Uterus (tissue), 4 donors: ENCODE data around the gene CRK. TPM values are rescaled to one million over a fixed set of nuclear protein-coding genes. Genes with fewer than 3 reads are reported as not detected.

ENCODE experiments used
- total RNA-seq, 4 donors: library from RNA; depleted of rRNA in 3 of 4; stranded (reverse); fragments of >200 nt in 3 of 4; gene quantifications; one replicate each; pipeline versions ENCODE4 v1.1.0 to v1.2.4, GENCODE V29; 2014 to 2023
- donor health status: DM: yes; HTN: yes; CAD: no.

The CRK gene
- total RNA-seq, 4 donors from 2014 or later, result 34.6 to 118 (median 57.3) TPM

Other genes starting within 250 kb of the CRK start
- gene BHLHA9, start 185.8 kb downstream of the CRK start, total RNA-seq, result not detected
- under 1 TPM in 1 of 4 donors, not detected in 3; 0.27 TPM for gene TRARG1, start 176.6 kb downstream of the CRK start, total RNA-seq
- 100 to 1,000 TPM; 390 to 894 (median 580) TPM for gene YWHAE, start 56.0 kb downstream of the CRK start, total RNA-seq
- 100 to 1,000 TPM in 2 of 4 donors, 10 to 100 TPM in 2; 89.1 to 276 (median 116) TPM for gene MYO1C, start 36.5 kb upstream of the CRK start, total RNA-seq
- gene INPP5K, start 60.4 kb upstream of the CRK start, total RNA-seq, result 10 to 100 TPM; 14.1 to 49.3 (median 31.4) TPM
- 10 to 100 TPM; 18.5 to 83.6 (median 24.2) TPM for gene PITPNA, start 106.6 kb upstream of the CRK start, total RNA-seq
- 10 to 100 TPM in 1 of 4 donors, 1 to 10 TPM in 3; 3.6 to 15.6 (median 6.8) TPM for gene SLC43A2, start 172.6 kb upstream of the CRK start, total RNA-seq
- gene SCARF1, start 189.5 kb upstream of the CRK start, total RNA-seq, result 10 to 100 TPM in 2 of 4 donors, 1 to 10 TPM in 2; 4.4 to 33.2 (median 14.2) TPM
- gene RILP, start 193.6 kb upstream of the CRK start, total RNA-seq, result 10 to 100 TPM in 2 of 4 donors, 1 to 10 TPM in 2; 1.5 to 13.3 (median 8.5) TPM
- gene PRPF8, start 228.6 kb upstream of the CRK start, total RNA-seq, result 100 to 1,000 TPM; 123 to 413 (median 243) TPM